ENCODE data around the gene TBC1D14.
"Not testable (repeated sequence)": the region's sequence is repeated elsewhere in the genome, so short reads cannot be mapped to it uniquely, and the experiment has no call there.

Gene TBC1D14

GRCh38 chr4:6889736-6890324 is 19.8 kb upstream of the TBC1D14 start:
- no peak for TF ChIP-seq SPI1 (IDR thresholded peaks at IDR 0.05; ENCODE audit: low read depth, low read length)
- no peak for TF ChIP-seq POLR2AphosphoS5 (IDR thresholded peaks at IDR 0.05; ENCODE audit: low read depth, low read length)
- TF ChIP-seq TAF1 (IDR thresholded peaks at IDR 0.05; ENCODE audit: low read depth, low read length) = no peak
- no peak for TF ChIP-seq PAX5 (IDR thresholded peaks at IDR 0.05; ENCODE audit: insufficient read depth, low read length, severe bottlenecking)
- TF ChIP-seq POU2F2 (IDR thresholded peaks at IDR 0.05; ENCODE audit: low read depth, low read length) = no peak
- DNase-seq (ENCODE audit: insufficient read length, low spot score) (no peak), FAIRE-seq (no peak)

DNA sequence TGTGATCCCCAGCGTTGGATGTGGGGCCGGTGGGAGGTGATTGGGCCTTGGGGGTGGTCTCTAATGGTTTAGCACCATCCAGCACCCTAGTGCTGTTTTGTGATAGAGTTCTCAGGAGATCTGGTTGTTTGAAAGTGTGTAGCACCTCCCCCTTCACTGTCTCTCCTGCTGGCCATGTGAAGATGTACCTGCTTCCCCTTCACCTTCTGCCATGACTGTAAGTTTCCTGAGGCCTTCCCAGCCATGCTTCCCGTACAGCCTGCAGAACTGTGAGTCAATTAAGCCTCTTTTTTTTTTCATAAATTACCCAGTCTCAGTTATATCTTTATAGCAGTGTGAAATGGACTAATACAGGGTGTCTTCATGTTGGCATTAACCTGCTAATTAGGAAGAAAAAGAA is 19.3 kb upstream of the TBC1D14 start:
- FAIRE-seq (no peak), DNase-seq (ENCODE audit: insufficient read length, low spot score) (no peak)
- no peak for TF ChIP-seq SPI1 (IDR thresholded peaks at IDR 0.05; ENCODE audit: low read depth, low read length)
- no peak for TF ChIP-seq POU2F2 (IDR thresholded peaks at IDR 0.05; ENCODE audit: low read depth, low read length)
- no peak for TF ChIP-seq TAF1 (IDR thresholded peaks at IDR 0.05; ENCODE audit: low read depth, low read length)
- no peak for TF ChIP-seq POLR2A (IDR thresholded peaks at IDR 0.05; ENCODE audit: low read depth, low read length)
- no peak for TF ChIP-seq PAX5 (IDR thresholded peaks at IDR 0.05; ENCODE audit: insufficient read depth, low read length, severe bottlenecking)
- no peak for TF ChIP-seq POLR2AphosphoS5 (IDR thresholded peaks at IDR 0.05; ENCODE audit: low read depth, low read length)

GRCh38 chr4:6890971-6891370 is 18.7 kb upstream of the TBC1D14 start:
- not testable (repeated sequence) for FAIRE-seq; DNase-seq (ENCODE audit: insufficient read length, low spot score)

GRCh38 chr4:6891436-6892170 is 18.0 kb upstream of the TBC1D14 start:
- DNase-seq (ENCODE audit: insufficient read length, low spot score) = no peak
- no peak for FAIRE-seq
- no peak for TF ChIP-seq POLR2A (IDR thresholded peaks at IDR 0.05; ENCODE audit: low read depth, low read length)
- no peak for TF ChIP-seq POU2F2 (IDR thresholded peaks at IDR 0.05; ENCODE audit: low read depth, low read length)
- no peak for TF ChIP-seq TAF1 (IDR thresholded peaks at IDR 0.05; ENCODE audit: low read depth, low read length)
- no peak for TF ChIP-seq POLR2AphosphoS5 (IDR thresholded peaks at IDR 0.05; ENCODE audit: low read depth, low read length)
- TF ChIP-seq SPI1 (IDR thresholded peaks at IDR 0.05; ENCODE audit: low read depth, low read length) = no peak
- no peak for TF ChIP-seq PAX5 (IDR thresholded peaks at IDR 0.05; ENCODE audit: insufficient read depth, low read length, severe bottlenecking)

GRCh38 chr4:6892190-6892908 is 17.3 kb upstream of the TBC1D14 start:
- DNase-seq (ENCODE audit: insufficient read length, low spot score) (no peak), FAIRE-seq (peak; percentile 9)

GRCh38 chr4:6892909-6893202 is 16.8 kb upstream of the TBC1D14 start:
- TF ChIP-seq POLR2A (IDR thresholded peaks at IDR 0.05; ENCODE audit: low read depth, low read length) = no peak
- TF ChIP-seq PAX5 (IDR thresholded peaks at IDR 0.05; ENCODE audit: insufficient read depth, low read length, severe bottlenecking) = no peak
- no peak for DNase-seq (ENCODE audit: insufficient read length, low spot score)
- FAIRE-seq = no peak

More at GRCh38 chr4:6892190-6892908, 17.3 kb upstream of the TBC1D14 start:
- TF ChIP-seq POLR2A (IDR thresholded peaks at IDR 0.05; ENCODE audit: low read depth, low read length) = no peak
- TF ChIP-seq POU2F2 (IDR thresholded peaks at IDR 0.05; ENCODE audit: low read depth, low read length) = no peak
- no peak for TF ChIP-seq PAX5 (IDR thresholded peaks at IDR 0.05; ENCODE audit: insufficient read depth, low read length, severe bottlenecking)
- no peak for TF ChIP-seq TAF1 (IDR thresholded peaks at IDR 0.05; ENCODE audit: low read depth, low read length)
- TF ChIP-seq POLR2AphosphoS5 (IDR thresholded peaks at IDR 0.05; ENCODE audit: low read depth, low read length) = no peak
- no peak for TF ChIP-seq SPI1 (IDR thresholded peaks at IDR 0.05; ENCODE audit: low read depth, low read length)

- DNase-seq (ENCODE audit: insufficient read length, low spot score) (no peak), FAIRE-seq (no peak)
- no peak for TF ChIP-seq SPI1 (IDR thresholded peaks at IDR 0.05; ENCODE audit: low read depth, low read length)
- no peak for TF ChIP-seq POLR2A (IDR thresholded peaks at IDR 0.05; ENCODE audit: low read depth, low read length)
Observed at GRCh38 chr4:6893449-6894085, 16.1 kb upstream of the TBC1D14 start.

DNA sequence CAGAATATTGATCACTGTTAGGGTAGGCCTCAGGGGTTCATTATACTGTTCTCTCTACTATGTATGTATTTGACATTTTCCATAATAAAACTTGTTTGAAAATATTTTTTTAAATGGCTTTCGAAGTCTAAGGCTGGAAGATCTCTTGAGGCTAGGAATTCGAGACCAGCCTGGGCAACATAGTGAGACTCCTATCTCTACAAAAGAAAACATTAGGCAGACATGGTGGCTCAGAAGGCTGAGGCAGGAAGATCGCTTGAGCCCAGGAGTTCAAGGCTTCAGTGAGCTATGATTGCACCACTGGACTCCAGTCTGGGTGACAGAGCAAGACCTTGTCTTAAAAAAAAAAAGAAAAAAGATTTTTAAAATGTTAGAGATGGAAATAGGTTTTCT is 15.5 kb upstream of the TBC1D14 start:
- no peak for FAIRE-seq
- no peak for TF ChIP-seq POLR2A (IDR thresholded peaks at IDR 0.05; ENCODE audit: low read depth, low read length)
- TF ChIP-seq SPI1 (IDR thresholded peaks at IDR 0.05; ENCODE audit: low read depth, low read length) = no peak
- no peak for TF ChIP-seq PAX5 (IDR thresholded peaks at IDR 0.05; ENCODE audit: insufficient read depth, low read length, severe bottlenecking)
- TF ChIP-seq POLR2AphosphoS5 (IDR thresholded peaks at IDR 0.05; ENCODE audit: low read depth, low read length) = no peak
- no peak for TF ChIP-seq POU2F2 (IDR thresholded peaks at IDR 0.05; ENCODE audit: low read depth, low read length)
- TF ChIP-seq TAF1 (IDR thresholded peaks at IDR 0.05; ENCODE audit: low read depth, low read length) = no peak
- no peak for DNase-seq (ENCODE audit: insufficient read length, low spot score)

GRCh38 chr4:6894528-6895498 is 14.8 kb upstream of the TBC1D14 start:
- no peak for TF ChIP-seq POLR2A (IDR thresholded peaks at IDR 0.05; ENCODE audit: low read depth, low read length)
- no peak for TF ChIP-seq PAX5 (IDR thresholded peaks at IDR 0.05; ENCODE audit: insufficient read depth, low read length, severe bottlenecking)
- no peak for TF ChIP-seq POLR2AphosphoS5 (IDR thresholded peaks at IDR 0.05; ENCODE audit: low read depth, low read length)
- DNase-seq (ENCODE audit: insufficient read length, low spot score) (no peak), FAIRE-seq (no peak)

Measured in GM12891 (cell line).